Vagina (tissue), 2 donors: ENCODE data around the gene CENPO. TPM values are rescaled to one million over a fixed set of nuclear protein-coding genes. Genes with fewer than 3 reads are reported as not detected.
A peak's percentile ranks its signal among the peaks of the same experiment; 100 is the strongest.

Source experiments
- DNase-seq, 2 donors: peaks; one replicate each; pipeline ENCODE4 v3.0.0-alpha.2; 2017; ENCODE audit errors: extremely low spot score in 2 of 2
- H3K27ac ChIP-seq: fragments of 200-600 bp; sonication (generic); one replicate; pipeline ENCODE4 v1.5.1; 2019
- H3K27me3 ChIP-seq: fragments of 200-600 bp; sonication (generic); one replicate; pipeline ENCODE4 v1.5.1; 2019
- H3K36me3 ChIP-seq, 2 donors: fragments of 200-600 bp; sonication (generic); one replicate each; pipeline ENCODE4 v1.5.1; 2017 to 2019
- H3K4me1 ChIP-seq: fragments of 200-600 bp; sonication (generic); one replicate; pipeline ENCODE4 v1.5.1; 2019
- H3K4me3 ChIP-seq, 2 donors: fragments of 200-600 bp; sonication (generic); 1 replicate in 1 of 2; 2 replicates in 1 of 2; pipeline ENCODE4 v1.5.1; 2016 to 2019
- H3K9me3 ChIP-seq: fragments of 200-600 bp; sonication (generic); one replicate; pipeline ENCODE4 v1.5.1; 2019
- CTCF ChIP-seq, 3 experiments: fragments of 450-650 bp in 2 of 3; fragments of 200-600 bp in 1 of 3; sonication (generic) in 1 of 3; IDR thresholded peaks; one replicate each; pipeline ENCODE4 v1.5.1; 2017 to 2019; ENCODE audit warnings: antibody characterized with exemption in 3 of 3, mild to moderate bottlenecking in 2 of 3, moderate library complexity in 2 of 3
- POLR2A ChIP-seq, 2 donors: fragments of 450-650 bp; IDR thresholded peaks; one replicate each; pipeline ENCODE4 v1.6.1; 2017; ENCODE audit warnings: antibody characterized with exemption in 2 of 2, mild to moderate bottlenecking in 2 of 2, moderate library complexity in 2 of 2
- POLR2AphosphoS5 ChIP-seq, 2 donors: sonication (generic); formaldehyde crosslinking; IDR thresholded peaks; one replicate each; pipeline ENCODE4 v1.9.0; 2017; ENCODE audit warnings: antibody characterized with exemption in 2 of 2, mild to moderate bottlenecking in 2 of 2, low read depth in 1 of 2; ENCODE audit not compliant: insufficient read depth in 1 of 2
- intact Hi-C: fragments of 100-400 bp; cut with DNase I; formaldehyde crosslinking; loops from one replicate; pipeline ENCODE4 v1.15.1; 2023
- total RNA-seq: library from RNA; depleted of rRNA; stranded (reverse); fragments of >200 nt; gene quantifications from one replicate; pipeline ENCODE4 v1.2.3, GENCODE V29; 2016

Gene CENPO
- 3.2 TPM for total RNA-seq

GRCh38 chr2:24792874-24793760 lies at the start of gene CENPO, which contains the start of gene PTRHD1:
CENPO (plus strand) TSS chr2:24793425; CDS start chr2:24793920, 495 bp downstream.
PTRHD1 (minus strand) TSS chr2:24793391; CDS start chr2:24793377, 14 bp downstream.
- H3K27me3 ChIP-seq = no peaks in the 10 kb centered on the region
- peaks cover 0 to 4% of the 10 kb centered on the region in 2 donors for H3K36me3 ChIP-seq
- peak within 1 kb of the TSS; percentile 95 for H3K27ac ChIP-seq
- no peaks in the 10 kb centered on the region for H3K9me3 ChIP-seq
- TF ChIP-seq POLR2A (IDR thresholded peaks at IDR 0.05) (no peak), CTCF (IDR thresholded peaks at IDR 0.05) (peak; percentile 15 to 57 (median 49)), POLR2AphosphoS5 (IDR thresholded peaks at IDR 0.05; ENCODE audit: insufficient read depth in 1 of 2, low read depth in 1 of 2) (peak; percentile 90 to 99)
- peak within 1 kb of the TSS; percentile 80 to 91 for H3K4me3 ChIP-seq
- intact Hi-C loops = no loop called here
- H3K4me1 ChIP-seq = peaks cover 19% of the 10 kb centered on the region
- peak; percentile 95 to 98 for DNase-seq

- TF ChIP-seq CTCF (IDR thresholded peaks at IDR 0.05) = no peak
- TF ChIP-seq POLR2AphosphoS5 (IDR thresholded peaks at IDR 0.05; ENCODE audit: insufficient read depth in 1 of 2, low read depth in 1 of 2) = no peak
- no peak for TF ChIP-seq POLR2A (IDR thresholded peaks at IDR 0.05)
- intact Hi-C loops = no loop called here
- H3K4me1 ChIP-seq = peaks cover 8% of the 10 kb centered on the region
- H3K27ac ChIP-seq = no peak overlapping the region
- DNase-seq = no peak
- no peak overlapping the region for H3K4me3 ChIP-seq
- H3K27me3 ChIP-seq = no peaks in the 10 kb centered on the region
- no peaks in the 10 kb centered on the region for H3K36me3 ChIP-seq
- H3K9me3 ChIP-seq = no peaks in the 10 kb centered on the region
Measured at GRCh38 chr2:24743924-24744323, 49.3 kb upstream of the CENPO start.

- Histone ChIP-seq H3K27ac (no peak overlapping the region), H3K36me3 (peaks cover 0 to 4% of the 10 kb centered on the region in 2 donors), H3K9me3 (no peaks in the 10 kb centered on the region), H3K27me3 (no peaks in the 10 kb centered on the region), H3K4me1 (peaks cover 8% of the 10 kb centered on the region), H3K4me3 (no peak overlapping the region)
- no peak for DNase-seq
- intact Hi-C loops = no loop called here
- no peak for TF ChIP-seq POLR2A (IDR thresholded peaks at IDR 0.05)
- no peak for TF ChIP-seq CTCF (IDR thresholded peaks at IDR 0.05)
- TF ChIP-seq POLR2AphosphoS5 (IDR thresholded peaks at IDR 0.05; ENCODE audit: insufficient read depth in 1 of 2, low read depth in 1 of 2) = no peak
Measured at GRCh38 chr2:24744356-24744755, 48.9 kb upstream of the CENPO start.

- no peak overlapping the region for H3K27ac ChIP-seq
- TF ChIP-seq CTCF (IDR thresholded peaks at IDR 0.05) (no peak), POLR2AphosphoS5 (IDR thresholded peaks at IDR 0.05; ENCODE audit: insufficient read depth in 1 of 2, low read depth in 1 of 2) (no peak), POLR2A (IDR thresholded peaks at IDR 0.05) (no peak)
- DNase-seq = no peak
- H3K36me3 ChIP-seq = peaks cover 0 to 5% of the 10 kb centered on the region in 2 donors
- intact Hi-C loops = no loop called here
- no peaks in the 10 kb centered on the region for H3K27me3 ChIP-seq
- peaks cover 8% of the 10 kb centered on the region for H3K4me1 ChIP-seq
- H3K4me3 ChIP-seq = no peak overlapping the region
- no peaks in the 10 kb centered on the region for H3K9me3 ChIP-seq
Measured at GRCh38 chr2:24745825-24746224, 47.4 kb upstream of the CENPO start.

GRCh38 chr2:24747299-24747698 lies 45.9 kb upstream of the CENPO start:
- H3K4me1 ChIP-seq = peaks cover 8% of the 10 kb centered on the region
- no peak overlapping the region for H3K4me3 ChIP-seq
- H3K36me3 ChIP-seq = peaks cover 0 to 12% of the 10 kb centered on the region in 2 donors
- H3K27me3 ChIP-seq = no peaks in the 10 kb centered on the region
- no peak overlapping the region for H3K27ac ChIP-seq
- TF ChIP-seq CTCF (IDR thresholded peaks at IDR 0.05) (no peak), POLR2AphosphoS5 (IDR thresholded peaks at IDR 0.05; ENCODE audit: insufficient read depth in 1 of 2, low read depth in 1 of 2) (no peak), POLR2A (IDR thresholded peaks at IDR 0.05) (no peak)
- no peak for DNase-seq
- no peaks in the 10 kb centered on the region for H3K9me3 ChIP-seq
- intact Hi-C loops = no loop called here
